T-cell (primary cell): Measurements from ENCODE around the gene MAB21L4. TPM values are rescaled to one million over a fixed set of nuclear protein-coding genes. Genes with fewer than 3 reads are reported as not detected.
A peak's percentile ranks its signal among the peaks of the same experiment; 100 is the strongest.

Source experiments
- ATAC-seq, 4 experiments: fragments of 200-7000 bp in 3 of 4; fragments of 150-1000 bp in 1 of 4; cut with Tn5 transposase; replicated peaks in 1 of 4; 1 replicate in 3 of 4; 2 replicates in 1 of 4; pipeline ENCODE4 v1.10.0; 2021; ENCODE audit warnings: moderate library complexity in 3 of 4, mild to moderate bottlenecking in 2 of 4, moderate number of reproducible peaks in 1 of 4
- CTCF ChIA-PET, 2 donors: fragments of 300-600 bp; sonication (Branson Sonifier 250); formaldehyde crosslinking; loops; one replicate each; lab custom pipeline; 2022; ENCODE audit warnings: antibody characterized with exemption in 2 of 2; lab: Charles Lee
- POLR2A ChIA-PET, 2 donors: fragments of 300-600 bp; sonication (Branson Sonifier 250); formaldehyde crosslinking; loops; one replicate each; lab custom pipeline; 2022; ENCODE audit warnings: antibody characterized with exemption in 2 of 2; lab: Charles Lee
- DNase-seq, 35 experiments: peaks; one replicate each; pipeline versions ENCODE4 v3.0.0 to v3.0.0-alpha.2; 2013 to 2023
- H3K27ac ChIP-seq: one replicate; pipeline ENCODE4 v1.5.1; 2013; ENCODE audit warnings: low read length
- H3K27me3 ChIP-seq, 2 experiments: replicated peaks in 1 of 2; 1 replicate in 1 of 2; 2 replicates in 1 of 2; pipeline versions ENCODE4 v1.6.1 to v1.7.0; 2013; ENCODE audit warnings: low read length in 1 of 2, mixed read lengths in 1 of 2; ENCODE audit not compliant: control insufficient read depth in 2 of 2, insufficient read depth in 2 of 2; ENCODE audit errors: extremely low read depth in 1 of 2
- H3K36me3 ChIP-seq, 2 donors: 1 replicate in 1 of 2; 2 replicates in 1 of 2; pipeline versions ENCODE4 v1.6.1 to v1.7.0; 2013; ENCODE audit warnings: low read length in 1 of 2; ENCODE audit not compliant: control insufficient read depth in 2 of 2, insufficient read depth in 1 of 2; ENCODE audit errors: extremely low read depth in 1 of 2
- H3K4me1 ChIP-seq, 2 experiments: 1 replicate in 1 of 2; 2 replicates in 1 of 2; pipeline versions ENCODE4 v1.6.1 to v1.7.0; 2013; ENCODE audit warnings: low read length in 2 of 2, mixed read lengths in 1 of 2; ENCODE audit not compliant: insufficient read depth in 2 of 2, control insufficient read depth in 1 of 2; ENCODE audit errors: extremely low read depth in 1 of 2
- H3K4me3 ChIP-seq, 2 donors: 1 replicate in 1 of 2; 2 replicates in 1 of 2; pipeline versions ENCODE4 v1.5.1 to v1.7.0; 2013; ENCODE audit warnings: mild to moderate bottlenecking in 2 of 2, low read length in 1 of 2, moderate library complexity in 1 of 2; ENCODE audit not compliant: control insufficient read depth in 1 of 2; ENCODE audit errors: extremely low read depth in 1 of 2
- H3K9me3 ChIP-seq: 2 replicates; pipeline ENCODE4 v1.7.0; 2013
- H3K27ac Mint-ChIP-seq, 2 donors: one replicate each; pipeline ENCODE4 v1.8.0; 2020 to 2021; ENCODE audit warnings: mild to moderate bottlenecking in 2 of 2, mixed read lengths in 2 of 2
- H3K27me3 Mint-ChIP-seq, 2 donors: one replicate each; pipeline ENCODE4 v1.8.0; 2021 to 2022; ENCODE audit warnings: mixed read lengths in 2 of 2
- H3K36me3 Mint-ChIP-seq: one replicate; pipeline ENCODE4 v1.8.0; 2021; ENCODE audit warnings: mixed read lengths
- H3K4me1 Mint-ChIP-seq, 3 donors: one replicate each; pipeline ENCODE4 v1.8.0; 2020 to 2022; ENCODE audit warnings: mixed read lengths in 3 of 3, mild to moderate bottlenecking in 1 of 3
- H3K4me3 Mint-ChIP-seq, 3 donors: one replicate each; pipeline ENCODE4 v1.8.0; 2020 to 2022; ENCODE audit warnings: mild to moderate bottlenecking in 3 of 3, mixed read lengths in 3 of 3, moderate library complexity in 3 of 3
- H3K9me3 Mint-ChIP-seq, 3 donors: one replicate each; pipeline ENCODE4 v1.8.0; 2020 to 2022; ENCODE audit warnings: mixed read lengths in 3 of 3
- WGBS: methylation state at CpG from one replicate; pipeline ENCODE4 v1.1.5; 2013; ENCODE audit warnings: missing lambda C conversion rate; ENCODE audit not compliant: insufficient coverage; 5-methylcytosine and 5-hydroxymethylcytosine counted together
- total RNA-seq, 35 experiments: library from RNA in 6 of 35; stranded (reverse) in 6 of 35; fragments of 120-200 nt in 1 of 35; gene quantifications; one replicate each; pipeline versions ENCODE4 v1.2.1 to v1.2.4 and lab custom pipeline; 2013 to 2026

Gene MAB21L4
- total RNA-seq, 5 donors from 2014 or later (not counting 1 experiment from before 2014, with no cell fraction given), result not detected

GRCh38 chr2:240917009-240917683 is 21.2 kb upstream of the MAB21L4 start:
- Mint-ChIP-seq H3K4me3 (no peak overlapping the region), H3K27ac (no peak overlapping the region), H3K4me1 (peaks cover 0 to 3% (median 0%) of the 10 kb centered on the region in 3 donors), H3K27me3 (peaks cover 0 to 19% of the 10 kb centered on the region in 2 donors), H3K36me3 (no peaks in the 10 kb centered on the region), H3K9me3 (no peaks in the 10 kb centered on the region)
- ATAC-seq (no peak), DNase-seq (no peak)
- no peaks in the 10 kb centered on the region for H3K36me3 ChIP-seq
- H3K9me3 ChIP-seq, result no peaks in the 10 kb centered on the region
- no peak overlapping the region for H3K27ac ChIP-seq
- 84% methylated on average over 16 of the region's 20 CpGs for WGBS
- H3K4me1 ChIP-seq, result peaks cover 0 to 8% of the 10 kb centered on the region in 2 experiments
- CTCF ChIA-PET, result no interaction called here
- H3K27me3 ChIP-seq, result peaks cover 0 to 56% of the 10 kb centered on the region in 2 experiments
- POLR2A ChIA-PET, result no interaction called here
- no peak overlapping the region for H3K4me3 ChIP-seq

- no peak overlapping the region for H3K27ac ChIP-seq
- WGBS, result 9% methylated on average over 20 of the region's 24 CpGs
- Mint-ChIP-seq H3K36me3 (no peaks in the 10 kb centered on the region), H3K27me3 (peaks cover 0 to 25% of the 10 kb centered on the region in 2 donors), H3K27ac (no peak overlapping the region), H3K4me1 (peaks cover 0 to 3% (median 0%) of the 10 kb centered on the region in 3 donors), H3K9me3 (no peaks in the 10 kb centered on the region), H3K4me3 (no peak overlapping the region)
- no peaks in the 10 kb centered on the region for H3K36me3 ChIP-seq
- POLR2A ChIA-PET, result no interaction called here
- CTCF ChIA-PET, result no interaction called here
- H3K4me1 ChIP-seq, result peaks cover 0 to 8% of the 10 kb centered on the region in 2 experiments
- peaks cover 0 to 59% of the 10 kb centered on the region in 2 experiments for H3K27me3 ChIP-seq
- DNase-seq, result no peak
- H3K4me3 ChIP-seq, result no peak overlapping the region
- no peak for ATAC-seq
- H3K9me3 ChIP-seq, result no peaks in the 10 kb centered on the region
These were observed 20.6 kb upstream of the MAB21L4 start for GRCh38 chr2:240916571-240917008.

- POLR2A ChIA-PET, result no interaction called here
- no peaks in the 10 kb centered on the region for H3K36me3 Mint-ChIP-seq
- DNase-seq (no peak), ATAC-seq (no peak)
- Histone ChIP-seq H3K27me3 (peaks cover 0 to 63% of the 10 kb centered on the region in 2 experiments), H3K9me3 (no peaks in the 10 kb centered on the region), H3K27ac (no peak overlapping the region), H3K36me3 (no peaks in the 10 kb centered on the region), H3K4me3 (no peak overlapping the region), H3K4me1 (peaks cover 0 to 8% of the 10 kb centered on the region in 2 experiments)
- H3K4me3 Mint-ChIP-seq, result no peak overlapping the region
- no peaks in the 10 kb centered on the region for H3K9me3 Mint-ChIP-seq
- CTCF ChIA-PET, result no interaction called here
- H3K4me1 Mint-ChIP-seq, result peaks cover 0 to 3% (median 0%) of the 10 kb centered on the region in 3 donors
- H3K27ac Mint-ChIP-seq, result no peak overlapping the region
- 6% methylated on average over 17 of the region's 34 CpGs for WGBS
- H3K27me3 Mint-ChIP-seq, result peaks cover under 1 to 28% of the 10 kb centered on the region in 2 donors
These were observed 19.8 kb upstream of the MAB21L4 start for GRCh38 chr2:240915526-240916341.

- H3K27ac ChIP-seq, result no peak overlapping the region
- H3K4me3 Mint-ChIP-seq, result no peak overlapping the region
- no peaks in the 10 kb centered on the region for H3K36me3 ChIP-seq
- ATAC-seq, result no peak
- no peaks in the 10 kb centered on the region for H3K9me3 Mint-ChIP-seq
- ChIA-PET CTCF (interaction anchor here (0.6 to 1.2 kb wide), 2 partner anchors 147 to 401 kb away, joined by 3 to 6 read pairs; no protein-coding TSS in a partner anchor), POLR2A (no interaction called here)
- peaks cover 5 to 34% of the 10 kb centered on the region in 2 donors for H3K27me3 Mint-ChIP-seq
- 41% methylated on average over 11 of the region's 25 CpGs for WGBS
- no peaks in the 10 kb centered on the region for H3K36me3 Mint-ChIP-seq
- H3K9me3 ChIP-seq, result no peaks in the 10 kb centered on the region
- no peak overlapping the region for H3K4me3 ChIP-seq
- H3K27me3 ChIP-seq, result peaks cover 0 to 70% of the 10 kb centered on the region in 2 experiments
- peaks cover 0 to 8% of the 10 kb centered on the region in 2 experiments for H3K4me1 ChIP-seq
- no peak overlapping the region for H3K27ac Mint-ChIP-seq
- DNase-seq, result no peak
- H3K4me1 Mint-ChIP-seq, result peaks cover 0 to 3% (median 0%) of the 10 kb centered on the region in 3 donors
These were observed 18.9 kb upstream of the MAB21L4 start for GRCh38 chr2:240914645-240915525.

GRCh38 chr2:240913810-240914644 is 18.1 kb upstream of the MAB21L4 start:
- no peak overlapping the region for H3K4me3 Mint-ChIP-seq
- no peaks in the 10 kb centered on the region for H3K9me3 Mint-ChIP-seq
- ChIA-PET POLR2A (no interaction called here), CTCF (interaction anchor here (0.6 to 1.2 kb wide), 2 partner anchors 147 to 400 kb away, joined by 3 to 6 read pairs; no protein-coding TSS in a partner anchor)
- no peaks in the 10 kb centered on the region for H3K9me3 ChIP-seq
- peaks cover 0 to 77% of the 10 kb centered on the region in 2 experiments for H3K27me3 ChIP-seq
- H3K36me3 ChIP-seq, result no peaks in the 10 kb centered on the region
- no peak overlapping the region for H3K4me3 ChIP-seq
- peak in 34 of 35 experiments; percentile 10 to 74 (median 48) for DNase-seq
- peak; percentile 62 to 76 (median 72) for ATAC-seq
- H3K36me3 Mint-ChIP-seq, result no peaks in the 10 kb centered on the region
- peaks cover 0 to 8% of the 10 kb centered on the region in 2 experiments for H3K4me1 ChIP-seq
- H3K27me3 Mint-ChIP-seq, result peaks cover 5 to 34% of the 10 kb centered on the region in 2 donors
- no peak overlapping the region for H3K27ac ChIP-seq
- 57% methylated on average over 23 of the region's 36 CpGs for WGBS
- peaks cover 0 to 3% (median 0%) of the 10 kb centered on the region in 3 donors for H3K4me1 Mint-ChIP-seq
- no peak overlapping the region for H3K27ac Mint-ChIP-seq
